Nephron progenitor cell (in vitro differentiated cells): ENCODE measurements around the gene PRR33.
A peak's percentile ranks its signal among the peaks of the same experiment; 100 is the strongest.

Source experiments
- DNase-seq: peaks from one replicate; pipeline ENCODE4 v3.0.0; 2021
- H3K27ac Mint-ChIP-seq: 2 replicates; pipeline ENCODE4 v1.8.0; 2021; ENCODE audit warnings: mild to moderate bottlenecking, moderate library complexity, mixed read lengths
- H3K27me3 Mint-ChIP-seq: 2 replicates; pipeline ENCODE4 v1.8.0; 2021; ENCODE audit warnings: mild to moderate bottlenecking, low read depth, mixed read lengths; ENCODE audit not compliant: poor library complexity
- H3K36me3 Mint-ChIP-seq: 2 replicates; pipeline ENCODE4 v1.8.0; 2021; ENCODE audit warnings: low read depth, mixed read lengths
- H3K4me1 Mint-ChIP-seq: 2 replicates; pipeline ENCODE4 v1.8.0; 2021; ENCODE audit warnings: mixed read lengths
- H3K4me3 Mint-ChIP-seq: 2 replicates; pipeline ENCODE4 v1.8.0; 2021; ENCODE audit warnings: mild to moderate bottlenecking, moderate library complexity, mixed read lengths
- H3K9me3 Mint-ChIP-seq: 2 replicates; pipeline ENCODE4 v1.8.0; 2021; ENCODE audit warnings: mild to moderate bottlenecking, moderate library complexity, mixed read lengths
- CTCF ChIP-seq: fragments of 200-600 bp; sonication (generic); IDR thresholded peaks from 2 replicates; pipeline ENCODE4 v1.5.0; 2021; ENCODE audit warnings: antibody characterized with exemption

The PRR33 gene

GRCh38 chr11:1932105-1932480 is 40.4 kb upstream of the PRR33 start:
- H3K4me3 Mint-ChIP-seq, result peak overlapping the region; percentile 9
- H3K36me3 Mint-ChIP-seq, result no peaks in the 10 kb centered on the region
- no peak for DNase-seq
- peaks cover 3% of the 10 kb centered on the region for H3K27me3 Mint-ChIP-seq
- no peak for TF ChIP-seq CTCF
- H3K9me3 Mint-ChIP-seq, result no peaks in the 10 kb centered on the region
- peaks cover 41% of the 10 kb centered on the region for H3K4me1 Mint-ChIP-seq
- H3K27ac Mint-ChIP-seq, result peak overlapping the region; percentile 3

GRCh38 chr11:1931341-1932104 is 39.8 kb upstream of the PRR33 start:
- H3K27me3 Mint-ChIP-seq, result peaks cover 3% of the 10 kb centered on the region
- H3K27ac Mint-ChIP-seq, result peak overlapping the region; percentile 3
- TF ChIP-seq CTCF, result no peak
- no peak for DNase-seq
- H3K4me1 Mint-ChIP-seq, result peaks cover 44% of the 10 kb centered on the region
- H3K36me3 Mint-ChIP-seq, result no peaks in the 10 kb centered on the region
- H3K9me3 Mint-ChIP-seq, result no peaks in the 10 kb centered on the region
- H3K4me3 Mint-ChIP-seq, result peak overlapping the region; percentile 9

GRCh38 chr11:1930462-1930830 is 38.8 kb upstream of the PRR33 start:
- H3K27me3 Mint-ChIP-seq, result peaks cover 3% of the 10 kb centered on the region
- peaks cover 48% of the 10 kb centered on the region for H3K4me1 Mint-ChIP-seq
- no peaks in the 10 kb centered on the region for H3K36me3 Mint-ChIP-seq
- no peak overlapping the region for H3K4me3 Mint-ChIP-seq
- no peak for DNase-seq
- TF ChIP-seq CTCF, result no peak
- no peaks in the 10 kb centered on the region for H3K9me3 Mint-ChIP-seq
- H3K27ac Mint-ChIP-seq, result peak overlapping the region; percentile 29

GRCh38 chr11:1929621-1930461 is 38.1 kb upstream of the PRR33 start:
- TF ChIP-seq CTCF, result no peak
- peaks cover 3% of the 10 kb centered on the region for H3K27me3 Mint-ChIP-seq
- H3K27ac Mint-ChIP-seq, result no peak overlapping the region
- no peaks in the 10 kb centered on the region for H3K36me3 Mint-ChIP-seq
- peaks cover 48% of the 10 kb centered on the region for H3K4me1 Mint-ChIP-seq
- DNase-seq, result no peak
- no peaks in the 10 kb centered on the region for H3K9me3 Mint-ChIP-seq
- H3K4me3 Mint-ChIP-seq, result no peak overlapping the region

- no peaks in the 10 kb centered on the region for H3K9me3 Mint-ChIP-seq
- no peak overlapping the region for H3K27ac Mint-ChIP-seq
- TF ChIP-seq CTCF, result no peak
- peaks cover 49% of the 10 kb centered on the region for H3K4me1 Mint-ChIP-seq
- DNase-seq, result no peak
- H3K27me3 Mint-ChIP-seq, result peaks cover 3% of the 10 kb centered on the region
- no peak overlapping the region for H3K4me3 Mint-ChIP-seq
- H3K36me3 Mint-ChIP-seq, result no peaks in the 10 kb centered on the region
Measured at GRCh38 chr11:1928891-1929541, 37.3 kb upstream of the PRR33 start.
